ENCODE measurements around the gene C1orf232. TPM values are rescaled to one million over a fixed set of nuclear protein-coding genes. Genes with fewer than 3 reads are reported as not detected.

C1orf232 gene
- total RNA-seq, 1 donor from 2014 or later = not detected

DNA sequence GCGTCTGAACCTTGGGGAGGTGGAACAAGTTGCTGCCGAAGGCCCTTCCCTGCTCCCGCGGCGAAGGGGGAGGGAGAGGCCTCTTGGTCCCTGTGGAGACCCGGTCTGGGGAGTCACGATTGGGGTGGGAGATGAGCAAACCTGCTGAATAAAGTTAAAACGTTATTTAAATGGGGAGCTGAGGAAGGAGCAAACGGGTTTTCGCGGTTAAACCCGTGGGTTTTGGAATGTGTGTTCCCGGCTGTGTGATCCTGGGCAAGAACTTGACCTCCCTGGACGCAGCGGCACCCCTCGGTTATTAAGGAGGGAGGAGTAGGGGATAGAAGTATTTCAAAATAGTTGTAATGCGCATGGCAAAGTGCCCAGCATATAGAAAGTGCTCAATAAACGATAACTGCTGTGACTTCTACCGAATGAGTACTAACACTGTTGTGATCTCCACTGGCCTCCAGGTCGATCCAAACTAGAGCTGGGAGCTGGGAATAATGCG lies 6.5 kb downstream of the C1orf232 start:
- Histone ChIP-seq H3K27me3 (peaks cover 73% of the 10 kb centered on the region), H3K4me1 (peaks cover 52% of the 10 kb centered on the region), H3K9me3 (ENCODE audit: low read depth) (no peaks in the 10 kb centered on the region), H3K4me2 (peak overlapping the region; percentile 75), H3K4me3 (peak overlapping the region; percentile 50), H3K79me2 (ENCODE audit: low read depth) (no peaks in the 10 kb centered on the region), H3F3A (ENCODE audit: low read depth) (peaks cover 46% of the 10 kb centered on the region), H2AFZ (replicated peaks) (peak overlapping the region; percentile 98), H4K20me1 (ENCODE audit: low read depth) (no peaks in the 10 kb centered on the region), H3K36me3 (no peaks in the 10 kb centered on the region), H3K9ac (no peak overlapping the region), H3K27ac (no peak overlapping the region)
- H3K4me3 Mint-ChIP-seq = peak overlapping the region; percentile 80
- H3K9me3 Mint-ChIP-seq = no peaks in the 10 kb centered on the region
- H3K36me3 Mint-ChIP-seq = no peaks in the 10 kb centered on the region
- H3K27me3 Mint-ChIP-seq (ENCODE audit: insufficient read depth, low read depth) = peaks cover 38% of the 10 kb centered on the region
- no peak for DNase-seq (ENCODE audit: low spot score)
- H3K27ac Mint-ChIP-seq = peak overlapping the region; percentile 70
- peaks cover 60% of the 10 kb centered on the region for H3K4me1 Mint-ChIP-seq
- TF ChIP-seq EZH2phosphoT487 (IDR thresholded peaks at IDR 0.05) = no peak
- TF ChIP-seq, protein P1, sequence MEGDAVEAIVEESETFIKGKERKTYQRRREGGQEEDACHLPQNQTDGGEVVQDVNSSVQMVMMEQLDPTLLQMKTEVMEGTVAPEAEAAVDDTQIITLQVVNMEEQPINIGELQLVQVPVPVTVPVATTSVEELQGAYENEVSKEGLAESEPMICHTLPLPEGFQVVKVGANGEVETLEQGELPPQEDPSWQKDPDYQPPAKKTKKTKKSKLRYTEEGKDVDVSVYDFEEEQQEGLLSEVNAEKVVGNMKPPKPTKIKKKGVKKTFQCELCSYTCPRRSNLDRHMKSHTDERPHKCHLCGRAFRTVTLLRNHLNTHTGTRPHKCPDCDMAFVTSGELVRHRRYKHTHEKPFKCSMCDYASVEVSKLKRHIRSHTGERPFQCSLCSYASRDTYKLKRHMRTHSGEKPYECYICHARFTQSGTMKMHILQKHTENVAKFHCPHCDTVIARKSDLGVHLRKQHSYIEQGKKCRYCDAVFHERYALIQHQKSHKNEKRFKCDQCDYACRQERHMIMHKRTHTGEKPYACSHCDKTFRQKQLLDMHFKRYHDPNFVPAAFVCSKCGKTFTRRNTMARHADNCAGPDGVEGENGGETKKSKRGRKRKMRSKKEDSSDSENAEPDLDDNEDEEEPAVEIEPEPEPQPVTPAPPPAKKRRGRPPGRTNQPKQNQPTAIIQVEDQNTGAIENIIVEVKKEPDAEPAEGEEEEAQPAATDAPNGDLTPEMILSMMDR (IDR thresholded peaks at IDR 0.05) = no peak
- TF ChIP-seq EZH2 (IDR thresholded peaks at IDR 0.05) = peak; percentile 9

DNA sequence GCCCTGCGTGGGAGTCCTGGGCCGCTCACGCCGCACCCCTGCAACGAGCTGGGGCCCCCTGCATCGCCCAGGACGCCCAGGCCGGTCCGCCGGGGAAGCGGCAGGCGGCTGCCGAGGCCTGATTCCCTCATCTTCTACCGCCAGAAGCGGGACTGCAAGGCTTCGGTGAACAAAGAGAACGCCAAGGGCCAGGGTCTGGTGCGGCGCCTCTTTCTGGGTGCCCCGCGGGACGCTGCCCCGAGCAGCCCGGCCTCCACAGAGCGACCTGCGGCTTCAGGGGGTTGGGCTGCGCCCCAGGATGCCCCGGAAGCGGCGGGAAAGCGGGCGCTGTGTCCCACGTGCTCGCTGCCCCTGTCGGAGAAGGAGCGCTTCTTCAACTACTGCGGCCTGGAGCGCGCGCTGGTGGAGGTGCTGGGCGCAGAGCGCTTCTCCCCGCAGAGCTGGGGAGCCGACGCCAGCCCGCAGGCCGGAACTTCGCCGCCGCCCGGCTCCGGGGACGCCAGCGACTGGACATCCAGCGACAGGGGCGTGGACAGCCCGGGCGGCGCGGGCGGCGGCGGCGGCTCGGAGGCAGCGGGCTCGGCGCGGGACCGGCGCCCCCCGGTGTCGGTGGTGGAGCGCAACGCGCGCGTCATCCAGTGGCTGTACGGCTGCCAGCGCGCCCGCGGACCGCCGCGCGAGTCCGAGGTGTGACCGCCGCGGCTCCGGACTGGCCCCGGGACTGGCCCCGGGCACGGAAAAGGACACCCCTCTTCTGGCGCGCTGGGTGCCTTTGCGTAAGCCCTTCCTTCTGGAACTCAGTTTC lies 7.1 kb downstream of the C1orf232 start:
- Mint-ChIP-seq H3K4me3 (peak overlapping the region; percentile 80), H3K27ac (peak overlapping the region; percentile 70), H3K36me3 (no peaks in the 10 kb centered on the region), H3K27me3 (ENCODE audit: insufficient read depth, low read depth) (peaks cover 31% of the 10 kb centered on the region), H3K9me3 (no peaks in the 10 kb centered on the region), H3K4me1 (peaks cover 59% of the 10 kb centered on the region)
- TF ChIP-seq EZH2phosphoT487 (IDR thresholded peaks at IDR 0.05) (no peak), EZH2 (IDR thresholded peaks at IDR 0.05) (peak; percentile 85)
- TF ChIP-seq, protein P1 (IDR thresholded peaks at IDR 0.05) = peak; percentile 29
- Histone ChIP-seq H3K27ac (no peak overlapping the region), H4K20me1 (ENCODE audit: low read depth) (peaks cover under 1% of the 10 kb centered on the region), H3K4me2 (peak overlapping the region; percentile 75), H3K4me1 (peaks cover 54% of the 10 kb centered on the region), H3K4me3 (peak overlapping the region; percentile 50), H3F3A (ENCODE audit: low read depth) (peaks cover 46% of the 10 kb centered on the region), H3K9ac (no peak overlapping the region), H2AFZ (replicated peaks) (peak overlapping the region; percentile 98), H3K36me3 (no peaks in the 10 kb centered on the region), H3K79me2 (ENCODE audit: low read depth) (no peaks in the 10 kb centered on the region), H3K9me3 (ENCODE audit: low read depth) (no peaks in the 10 kb centered on the region), H3K27me3 (peaks cover 80% of the 10 kb centered on the region)
- peak; percentile 85 for DNase-seq (ENCODE audit: low spot score)

DNA sequence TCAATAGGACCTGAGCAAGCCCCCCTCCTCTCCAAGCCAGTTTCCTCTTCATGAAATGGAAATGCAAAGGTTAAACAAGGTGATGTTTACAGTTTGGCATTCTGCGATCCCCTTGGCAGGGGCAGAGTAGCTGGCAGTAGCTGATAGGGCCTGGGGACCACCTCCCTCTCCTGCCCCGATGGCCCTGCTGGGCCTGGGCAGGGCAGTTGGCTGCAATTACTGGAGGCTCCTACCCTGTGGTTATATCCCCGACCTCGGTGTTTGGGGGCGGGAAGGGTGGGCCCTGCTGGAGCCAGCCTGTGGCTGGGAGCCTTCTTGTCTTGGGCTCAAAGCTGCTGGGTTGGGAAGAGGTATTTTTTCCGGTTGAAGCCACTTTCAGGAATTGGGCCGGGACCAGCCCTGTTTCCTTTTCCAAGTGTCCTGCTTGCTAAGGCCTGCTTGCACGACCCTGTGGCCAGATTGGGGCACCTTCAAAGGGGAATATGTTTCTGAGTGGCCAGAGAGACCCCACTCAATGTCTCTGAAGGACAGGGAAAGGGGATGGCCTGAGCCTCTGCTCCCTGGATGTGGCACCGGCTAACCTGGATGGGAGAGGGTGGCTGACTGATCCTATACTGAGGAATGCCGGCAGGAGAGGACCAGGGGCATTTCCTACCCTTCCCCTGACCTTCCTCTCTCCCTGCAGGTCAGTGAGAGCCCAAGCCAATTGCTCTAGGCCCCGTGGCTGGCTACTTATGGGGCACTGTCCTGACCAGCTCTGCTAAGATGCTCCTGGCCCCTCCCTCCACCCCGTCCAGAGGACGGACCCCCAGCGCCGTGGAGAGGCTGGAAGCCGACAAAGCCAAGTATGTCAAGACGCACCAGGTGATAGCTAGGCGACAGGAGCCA lies 8.0 kb downstream of the C1orf232 start:
- Histone ChIP-seq H3K9me3 (ENCODE audit: low read depth) (no peaks in the 10 kb centered on the region), H4K20me1 (ENCODE audit: low read depth) (peaks cover 9% of the 10 kb centered on the region), H3K4me3 (peak overlapping the region; percentile 50), H3K4me1 (peaks cover 61% of the 10 kb centered on the region), H3F3A (ENCODE audit: low read depth) (peaks cover 48% of the 10 kb centered on the region), H3K9ac (no peak overlapping the region), H3K4me2 (peak overlapping the region; percentile 75), H3K36me3 (no peaks in the 10 kb centered on the region), H3K79me2 (ENCODE audit: low read depth) (no peaks in the 10 kb centered on the region), H2AFZ (replicated peaks) (peak overlapping the region; percentile 98), H3K27ac (no peak overlapping the region), H3K27me3 (peaks cover 88% of the 10 kb centered on the region)
- TF ChIP-seq, protein P1 (IDR thresholded peaks at IDR 0.05) = no peak
- TF ChIP-seq EZH2phosphoT487 (IDR thresholded peaks at IDR 0.05) = no peak
- no peak for TF ChIP-seq EZH2 (IDR thresholded peaks at IDR 0.05)
- Mint-ChIP-seq H3K36me3 (no peaks in the 10 kb centered on the region), H3K4me3 (peak overlapping the region; percentile 77), H3K27ac (no peak overlapping the region), H3K4me1 (peaks cover 62% of the 10 kb centered on the region), H3K27me3 (ENCODE audit: insufficient read depth, low read depth) (peaks cover 27% of the 10 kb centered on the region), H3K9me3 (no peaks in the 10 kb centered on the region)
- no peak for DNase-seq (ENCODE audit: low spot score)

Measured in neural progenitor cell (in vitro differentiated cells).